GM08714 (cell line): ENCODE measurements around the gene TREH.

Experiments
- H3K4me3 ChIP-seq: fragments of 200-500 bp; sonication (Bioruptor generic); 2 replicates; pipeline ENCODE4 v1.5.1; 2014; ENCODE audit warnings: mild to moderate bottlenecking, low read length, inconsistent platforms
- ZNF274 ChIP-seq: IDR thresholded peaks from 2 replicates; pipeline ENCODE4 v1.6.1; 2012; ENCODE audit warnings: mild to moderate bottlenecking, low read depth, low read length

The TREH gene

DNA sequence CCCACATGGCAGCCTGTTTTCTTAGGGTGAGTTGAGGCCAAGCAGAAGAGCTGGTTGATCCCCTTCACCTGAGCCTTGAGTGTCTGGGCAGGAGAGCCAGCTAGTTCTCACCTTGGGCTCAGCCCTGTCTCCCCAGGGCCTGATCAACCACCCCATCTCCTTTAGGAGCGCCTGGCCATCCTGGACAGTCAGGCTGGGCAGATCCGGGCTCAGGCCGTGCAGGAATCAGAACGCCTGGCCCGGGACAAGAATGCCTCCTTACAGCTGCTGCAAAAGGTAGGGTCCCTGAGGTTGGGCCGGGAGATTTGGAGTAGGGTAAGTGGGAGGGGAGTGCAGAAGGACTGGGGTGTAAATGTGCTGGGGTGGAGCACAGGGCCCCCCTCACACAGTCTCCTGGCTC is 40.7 kb downstream of the TREH start:
- no peak for TF ChIP-seq ZNF274
- no peak overlapping the region for H3K4me3 ChIP-seq

DNA sequence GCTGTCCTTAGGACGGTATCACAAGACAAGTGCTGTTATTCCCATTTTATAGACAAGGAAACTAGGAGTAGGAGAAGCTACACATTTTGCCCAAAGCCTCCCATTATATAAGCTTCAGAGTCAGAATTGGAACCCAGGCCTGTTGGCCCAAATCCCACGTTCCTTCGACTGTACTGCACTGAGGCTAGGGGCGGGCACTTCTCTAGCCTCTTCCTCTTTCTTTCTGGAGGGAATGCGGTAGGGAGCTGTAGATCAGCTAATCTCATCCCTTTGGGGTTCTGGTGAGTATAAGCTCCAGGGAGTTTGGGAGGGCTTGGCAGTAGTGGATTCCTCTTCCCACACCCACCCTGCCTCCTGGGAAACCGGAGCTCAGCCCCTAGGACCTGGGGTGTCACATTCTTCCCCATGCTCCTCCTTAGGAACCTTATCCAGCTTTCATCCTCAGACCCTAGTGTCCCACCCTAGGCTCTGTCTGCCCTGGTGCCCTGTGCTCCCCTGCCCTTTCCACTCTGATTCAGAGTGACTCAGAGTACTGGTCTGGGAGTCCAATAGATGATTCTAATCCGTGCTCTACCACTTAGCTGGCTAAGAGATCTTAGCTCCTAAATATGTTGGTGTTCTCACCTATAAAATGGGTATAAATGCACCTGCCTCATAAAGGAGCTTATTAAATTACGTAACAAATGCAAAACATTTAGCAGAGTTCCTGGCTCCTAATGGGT is 42.7 kb downstream of the TREH start:
- no peak for TF ChIP-seq ZNF274
- no peak overlapping the region for H3K4me3 ChIP-seq

DNA sequence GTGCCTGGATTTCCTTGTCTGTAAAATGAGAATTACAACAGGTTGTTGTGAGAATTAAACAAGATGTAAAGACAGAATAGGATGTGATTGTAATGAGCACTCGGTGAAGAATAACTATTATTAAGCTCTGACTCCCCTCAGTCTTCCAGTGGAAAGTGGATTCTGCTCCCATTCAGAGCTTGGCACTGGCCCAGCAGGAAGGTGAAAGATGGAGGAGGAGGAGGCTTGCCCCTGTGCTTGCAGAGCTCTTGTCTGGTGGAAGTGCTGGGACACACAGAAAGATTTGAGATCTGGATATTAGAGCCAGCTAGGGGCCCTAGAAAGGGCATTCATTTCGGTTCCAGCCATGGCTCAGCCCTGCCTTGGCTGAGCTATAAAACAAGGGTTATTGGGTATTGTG is 43.8 kb downstream of the TREH start:
- no peak overlapping the region for H3K4me3 ChIP-seq
- no peak for TF ChIP-seq ZNF274

DNA sequence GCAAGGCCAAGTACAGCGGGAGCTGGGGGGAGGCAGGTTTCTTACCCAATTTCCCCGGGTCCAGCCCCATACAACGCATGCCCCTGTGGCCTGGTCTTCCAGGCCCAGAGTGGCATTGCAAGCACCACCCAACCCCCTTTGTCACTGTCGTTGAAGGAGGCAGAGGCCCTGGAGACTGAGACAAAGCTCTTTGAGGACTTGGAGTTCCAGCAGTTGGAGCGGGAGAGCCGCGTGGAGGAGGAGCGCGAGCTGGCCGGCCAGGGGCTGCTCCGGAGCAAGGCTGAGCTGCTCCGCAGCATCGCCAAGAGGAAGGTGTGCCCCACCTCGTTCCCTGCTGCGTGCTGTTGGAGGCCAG is 44.2 kb downstream of the TREH start:
- no peak for TF ChIP-seq ZNF274
- no peak overlapping the region for H3K4me3 ChIP-seq

DNA sequence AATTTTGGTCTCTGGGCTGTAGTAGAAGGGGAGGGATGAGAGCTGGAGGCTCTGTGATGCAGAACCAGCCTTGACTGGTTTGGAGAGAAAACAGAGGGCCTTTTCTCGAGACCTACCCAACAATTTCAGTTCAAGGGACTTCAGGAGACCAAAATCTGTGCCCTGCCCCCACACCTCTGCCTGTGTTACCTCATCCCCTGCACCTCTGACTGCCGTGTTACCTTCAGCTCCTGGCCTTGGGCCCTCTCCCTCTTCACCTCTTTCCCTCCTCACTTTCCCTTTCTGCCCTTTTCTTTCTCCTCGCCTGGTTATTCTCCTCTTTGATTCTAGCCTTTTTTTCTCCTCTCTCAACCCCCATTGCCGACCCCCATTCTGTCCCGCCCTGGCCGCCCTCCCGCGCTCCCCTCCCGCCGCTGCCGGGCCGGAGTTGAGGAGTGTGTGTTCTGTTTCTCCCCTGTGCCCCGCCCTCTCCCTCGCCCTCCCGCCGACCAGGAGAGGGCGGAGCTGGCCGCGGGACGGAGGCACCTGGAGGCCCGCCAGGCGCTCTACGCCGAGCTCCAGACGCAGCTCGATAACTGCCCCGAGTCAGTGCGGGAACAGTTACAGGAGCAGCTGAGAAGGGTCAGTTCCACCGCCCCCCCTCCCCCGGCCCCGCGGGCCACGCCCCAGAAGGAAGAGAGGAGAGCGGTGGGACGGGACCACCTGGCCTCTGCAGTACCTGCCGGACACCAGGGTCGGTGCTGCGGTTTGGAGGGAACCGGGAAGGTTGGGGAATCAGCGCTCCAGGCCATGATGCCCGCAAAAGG is 44.8 kb downstream of the TREH start:
- H3K4me3 ChIP-seq: no peak overlapping the region
- no peak for TF ChIP-seq ZNF274

DNA sequence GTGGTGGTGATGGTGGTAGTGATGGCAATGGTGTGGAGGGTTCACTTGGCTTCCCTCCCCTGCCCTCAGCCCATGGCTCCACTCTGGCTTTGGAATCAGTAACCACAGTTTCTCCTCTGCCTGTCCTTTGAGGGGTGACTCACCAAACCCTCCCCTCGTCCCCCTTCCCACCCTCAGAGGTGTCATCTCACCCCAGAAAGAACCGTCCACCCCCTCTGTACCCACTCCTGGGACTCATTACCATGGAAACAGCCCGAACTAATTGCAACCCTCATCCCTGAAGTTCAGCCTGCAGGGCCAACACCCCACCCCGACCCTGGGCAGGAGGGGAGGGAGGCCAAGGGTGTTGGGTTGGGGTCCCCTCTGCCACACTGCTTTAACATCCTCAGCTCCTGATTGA is 45.5 kb downstream of the TREH start:
- no peak for TF ChIP-seq ZNF274
- no peak overlapping the region for H3K4me3 ChIP-seq

DNA sequence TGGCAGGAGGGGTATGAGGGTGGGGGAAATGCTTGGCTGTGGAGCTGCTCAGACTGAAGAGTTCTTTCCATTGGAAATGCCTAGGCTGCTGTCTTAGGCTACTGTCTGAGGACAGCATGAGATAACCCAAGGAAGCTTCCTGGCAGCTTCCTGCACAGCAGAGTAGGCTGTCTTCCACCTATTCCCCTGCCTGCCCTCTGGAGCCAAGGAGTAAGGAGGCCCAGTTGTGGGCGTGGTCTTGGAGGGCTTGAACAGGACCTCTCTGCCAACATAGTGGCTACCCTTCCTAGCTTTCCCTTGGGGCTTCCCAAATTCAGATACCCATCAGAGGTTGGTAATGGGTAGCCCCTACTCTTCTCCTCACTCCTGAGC is 46.1 kb downstream of the TREH start:
- no peak overlapping the region for H3K4me3 ChIP-seq
- no peak for TF ChIP-seq ZNF274

DNA sequence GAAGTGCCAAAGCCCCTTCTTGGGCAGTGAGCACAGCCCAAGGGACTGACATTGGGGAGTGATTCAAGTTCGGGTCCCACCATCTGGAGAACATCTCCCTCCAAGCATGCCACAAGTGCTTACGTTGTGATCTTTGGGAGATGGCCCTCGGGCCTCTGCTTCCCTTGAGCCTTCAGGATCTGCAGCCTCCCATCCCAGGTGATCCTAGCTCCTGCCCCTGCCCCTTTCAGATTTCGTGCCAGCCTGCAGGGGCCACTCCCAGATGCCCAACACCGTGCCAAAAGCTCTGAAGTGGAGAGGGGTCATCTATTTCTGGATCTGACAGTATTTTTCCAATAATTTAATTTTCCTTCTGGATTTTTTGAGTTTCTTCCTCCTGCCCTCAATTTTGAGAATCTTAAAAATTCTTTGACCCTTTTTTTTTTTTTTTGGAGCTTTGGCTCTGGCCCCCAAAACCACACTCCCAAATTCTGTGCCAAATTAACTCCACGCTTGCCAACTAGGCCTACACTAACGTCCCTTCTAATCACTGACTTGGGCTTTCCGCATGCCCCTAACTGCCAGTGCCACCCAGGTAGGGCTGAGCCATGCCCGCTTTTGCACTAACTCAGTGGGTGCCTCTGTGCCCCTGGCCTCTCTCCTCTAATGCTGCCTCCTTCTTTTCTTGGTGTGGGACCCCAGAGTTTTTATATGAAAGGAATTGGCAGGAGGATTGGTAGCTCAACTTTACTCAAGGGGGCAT is 46.7 kb downstream of the TREH start:
- H3K4me3 ChIP-seq: no peak overlapping the region
- TF ChIP-seq ZNF274: no peak

DNA sequence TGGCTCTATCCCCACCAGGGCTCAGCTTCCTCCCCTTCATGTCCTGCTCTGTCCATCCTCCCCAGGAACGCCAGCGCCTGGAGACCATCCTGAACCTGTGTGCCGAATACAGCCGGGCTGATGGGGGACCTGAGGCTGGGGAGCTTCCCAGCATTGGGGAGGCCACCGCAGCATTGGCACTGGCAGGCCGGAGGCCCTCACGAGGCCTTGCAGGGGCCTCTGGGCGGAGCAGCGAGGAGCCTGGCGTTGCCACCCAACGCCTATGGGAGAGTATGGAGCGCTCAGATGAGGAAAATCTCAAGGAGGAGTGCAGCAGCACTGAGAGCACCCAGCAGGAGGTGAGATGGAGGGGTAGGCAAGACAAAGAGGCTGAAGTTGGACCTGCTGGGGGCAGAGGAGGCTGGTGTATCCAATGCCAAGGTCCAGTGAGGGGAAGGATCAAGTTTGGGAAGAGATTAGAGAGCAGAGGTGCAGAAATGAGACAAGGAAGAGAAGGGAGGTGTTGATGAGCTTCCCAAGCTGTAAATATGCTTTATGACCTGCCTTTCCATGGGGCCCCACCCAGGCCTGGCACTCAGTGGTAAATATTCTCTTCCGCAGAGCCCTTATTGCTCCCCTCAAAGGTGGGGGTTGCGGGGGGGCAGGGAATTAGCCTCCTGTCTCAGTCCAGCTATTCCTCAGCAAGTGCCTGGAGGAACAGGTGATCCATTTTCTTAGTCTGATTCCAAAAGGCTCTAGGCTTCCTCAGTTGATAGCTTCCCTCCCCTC is 48.1 kb downstream of the TREH start:
- no peak for TF ChIP-seq ZNF274
- H3K4me3 ChIP-seq: no peak overlapping the region

DNA sequence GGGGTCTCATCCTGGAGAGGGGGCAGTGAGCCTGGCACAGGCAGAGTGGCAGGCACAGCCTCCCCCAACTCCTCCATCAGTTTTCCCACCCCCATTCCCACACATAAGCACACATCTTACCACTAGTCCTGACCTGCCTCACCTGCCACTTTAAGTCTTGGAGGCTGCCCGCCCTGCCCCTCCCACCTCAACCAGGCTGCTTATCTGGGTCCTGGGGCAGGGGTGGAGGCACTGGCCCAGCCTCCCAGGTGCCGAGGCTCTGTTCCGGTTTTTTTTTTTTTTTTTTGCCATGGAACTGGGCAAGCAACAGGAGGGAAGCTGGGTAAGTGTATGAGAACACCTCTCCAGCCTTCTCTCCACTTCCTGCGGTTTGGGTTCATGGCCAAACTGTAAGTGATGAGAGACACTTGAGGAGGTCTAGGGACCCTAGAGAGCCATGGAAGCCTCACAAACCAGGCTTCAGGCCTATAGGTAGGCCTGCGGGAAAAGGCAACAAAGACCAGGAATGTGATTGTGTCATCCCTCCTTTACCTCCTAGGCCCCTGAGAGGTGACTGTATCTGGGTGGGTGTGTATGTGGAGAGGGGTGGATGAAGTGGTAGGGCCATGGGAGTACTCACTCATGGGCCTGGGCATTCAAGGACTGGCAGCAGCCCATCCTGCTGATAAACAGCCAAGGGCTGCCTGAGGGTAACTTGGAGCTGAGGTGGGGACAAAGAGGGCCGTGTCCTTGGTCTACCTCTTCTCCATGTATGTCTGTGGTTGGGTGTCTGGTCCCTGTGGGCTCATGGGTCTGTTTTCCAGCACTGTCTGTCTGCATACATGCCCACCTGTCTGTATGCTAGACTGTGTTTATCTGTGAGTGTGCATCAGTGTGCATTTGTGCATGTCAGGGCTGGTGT is 49.4 kb downstream of the TREH start:
- H3K4me3 ChIP-seq: no peak overlapping the region
- TF ChIP-seq ZNF274: no peak

DNA sequence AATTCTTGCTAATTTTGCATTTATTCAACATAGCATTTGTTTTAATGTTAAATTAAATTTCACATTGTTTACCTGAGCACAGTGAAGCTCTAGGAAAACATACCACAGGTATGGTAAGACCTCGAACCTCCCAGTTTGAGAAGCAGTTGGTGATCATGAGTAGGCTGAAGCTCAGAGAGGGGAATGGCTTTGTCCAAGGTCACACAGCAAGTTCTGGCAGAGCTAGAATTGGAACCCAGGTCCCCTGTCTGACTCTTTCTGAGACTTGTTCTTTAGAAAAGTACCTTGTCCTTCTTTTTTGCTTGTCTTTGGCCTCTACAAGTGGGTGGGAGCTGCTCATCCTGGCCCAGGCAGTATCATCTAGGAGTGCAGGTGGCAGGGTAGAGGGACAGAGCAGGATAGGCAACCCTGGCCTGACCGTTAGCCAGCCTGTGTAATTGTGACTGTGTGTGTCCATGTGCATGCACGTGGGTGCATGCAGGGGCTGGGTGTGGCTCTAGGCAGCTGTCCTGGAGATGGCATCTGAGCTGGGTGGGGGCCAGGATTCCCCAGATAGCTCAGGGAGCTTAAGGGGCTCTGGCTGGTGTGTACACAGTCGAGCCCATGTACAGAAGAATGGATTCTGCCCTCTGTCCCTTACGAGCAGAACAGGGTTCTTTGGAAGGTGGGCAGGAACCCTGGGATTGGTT is 50.4 kb downstream of the TREH start:
- no peak for TF ChIP-seq ZNF274
- H3K4me3 ChIP-seq: no peak overlapping the region

DNA sequence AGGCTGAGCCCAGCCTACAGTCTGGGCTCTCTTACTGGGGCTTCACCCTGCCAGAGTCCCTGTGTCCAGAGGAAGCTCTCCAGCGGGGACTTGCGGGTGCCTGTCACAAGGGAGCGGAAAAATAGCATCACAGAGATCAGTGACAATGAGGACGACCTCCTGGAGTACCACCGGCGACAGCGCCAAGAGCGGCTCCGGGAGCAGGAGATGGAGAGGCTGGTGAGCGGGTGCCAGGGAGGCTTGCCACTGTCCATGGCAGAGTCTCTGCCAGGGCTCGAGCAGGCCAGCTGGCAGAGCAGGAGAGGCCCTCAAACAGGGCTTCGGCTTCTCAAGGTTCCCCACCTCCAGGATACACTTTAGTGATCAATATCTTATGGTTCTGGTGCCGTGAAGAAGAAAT is 51.0 kb downstream of the TREH start:
- H3K4me3 ChIP-seq: no peak overlapping the region
- TF ChIP-seq ZNF274: no peak

DNA sequence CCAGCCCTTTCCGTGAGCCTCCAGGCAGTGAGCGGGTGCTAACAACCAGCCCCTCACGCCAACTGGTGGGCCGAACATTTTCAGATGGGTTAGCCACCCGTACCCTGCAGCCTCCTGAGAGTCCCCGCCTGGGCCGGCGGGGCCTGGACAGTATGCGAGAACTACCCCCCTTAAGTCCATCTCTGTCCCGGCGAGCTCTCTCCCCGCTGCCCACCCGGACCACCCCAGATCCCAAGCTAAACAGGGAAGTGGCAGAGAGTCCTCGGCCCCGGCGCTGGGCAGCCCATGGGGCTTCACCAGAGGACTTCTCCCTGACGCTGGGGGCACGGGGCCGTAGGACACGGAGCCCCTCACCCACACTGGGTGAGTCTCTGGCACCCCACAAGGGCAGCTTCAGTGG is 51.4 kb downstream of the TREH start:
- no peak overlapping the region for H3K4me3 ChIP-seq
- no peak for TF ChIP-seq ZNF274

DNA sequence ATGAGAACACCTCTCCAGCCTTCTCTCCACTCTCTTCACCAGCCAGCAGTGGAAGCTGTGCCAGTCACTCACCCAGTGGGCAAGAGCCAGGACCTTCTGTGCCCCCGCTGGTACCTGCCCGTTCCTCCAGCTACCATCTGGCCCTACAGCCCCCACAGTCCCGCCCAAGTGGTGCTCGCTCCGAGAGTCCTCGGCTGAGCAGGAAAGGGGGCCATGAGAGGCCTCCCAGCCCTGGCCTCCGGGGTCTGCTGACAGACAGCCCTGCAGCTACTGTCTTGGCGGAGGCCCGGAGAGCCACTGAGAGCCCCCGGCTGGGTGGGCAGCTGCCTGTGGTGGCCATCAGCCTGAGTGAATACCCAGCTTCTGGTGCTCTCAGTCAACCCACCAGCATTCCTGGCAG is 51.9 kb downstream of the TREH start:
- TF ChIP-seq ZNF274: no peak

More for the DNA sequence above, 51.9 kb downstream of the TREH start:
- no peak overlapping the region for H3K4me3 ChIP-seq
